Measurements from ENCODE around the gene TMEM61.
"Not testable (repeated sequence)": the region's sequence is repeated elsewhere in the genome, so short reads cannot be mapped to it uniquely, and the experiment has no call there.

Gene TMEM61

GRCh38 chr1:55001311-55001710 lies 20.9 kb downstream of the TMEM61 start:
- DNase-seq (ENCODE audit: low spot score) = no peak

GRCh38 chr1:55002686-55003085 lies 22.3 kb downstream of the TMEM61 start:
- no peak for DNase-seq (ENCODE audit: low spot score)

GRCh38 chr1:55005351-55006140 lies 25.1 kb downstream of the TMEM61 start:
- DNase-seq (ENCODE audit: low spot score) = no peak

- DNase-seq (ENCODE audit: low spot score) = no peak
Measured at GRCh38 chr1:55006931-55007330, 26.5 kb downstream of the TMEM61 start.

GRCh38 chr1:55007625-55008024 lies 27.2 kb downstream of the TMEM61 start:
- peak; percentile 87 for DNase-seq (ENCODE audit: low spot score)

GRCh38 chr1:55010194-55010886 lies 29.9 kb downstream of the TMEM61 start:
- DNase-seq (ENCODE audit: low spot score) = no peak

- DNase-seq (ENCODE audit: low spot score) = no peak
Measured at GRCh38 chr1:55010887-55011217, 30.4 kb downstream of the TMEM61 start.

- no peak for DNase-seq (ENCODE audit: low spot score)
Measured at GRCh38 chr1:55012661-55013060, 32.2 kb downstream of the TMEM61 start.

- DNase-seq (ENCODE audit: low spot score) = no peak
Measured at GRCh38 chr1:55015123-55015522, 34.7 kb downstream of the TMEM61 start.

GRCh38 chr1:55015731-55016620 lies 35.5 kb downstream of the TMEM61 start:
- DNase-seq (ENCODE audit: low spot score) = no peak

- DNase-seq (ENCODE audit: low spot score) = no peak
Measured at GRCh38 chr1:55018395-55018794, 38.0 kb downstream of the TMEM61 start.

- DNase-seq (ENCODE audit: low spot score) = peak; percentile 97
Measured at GRCh38 chr1:55021942-55022546, 41.6 kb downstream of the TMEM61 start.

GRCh38 chr1:55024163-55024562 lies 43.7 kb downstream of the TMEM61 start:
- DNase-seq (ENCODE audit: low spot score) = not testable (repeated sequence)

GRCh38 chr1:55026682-55027081 lies 46.3 kb downstream of the TMEM61 start:
- not testable (repeated sequence) for DNase-seq (ENCODE audit: low spot score)

GRCh38 chr1:55031098-55031497 lies 50.7 kb downstream of the TMEM61 start:
- DNase-seq (ENCODE audit: low spot score) = not testable (repeated sequence)

GRCh38 chr1:55033265-55033614 lies 52.8 kb downstream of the TMEM61 start:
- no peak for DNase-seq (ENCODE audit: low spot score)

GRCh38 chr1:55034476-55035133 lies 54.2 kb downstream of the TMEM61 start:
- DNase-seq (ENCODE audit: low spot score) = no peak

GRCh38 chr1:55035904-55036303 lies 55.5 kb downstream of the TMEM61 start:
- no peak for DNase-seq (ENCODE audit: low spot score)

GRCh38 chr1:55037733-55038551 lies 57.5 kb downstream of the TMEM61 start:
- DNase-seq (ENCODE audit: low spot score) = no peak

GRCh38 chr1:55038552-55038838 lies 58.1 kb downstream of the TMEM61 start:
- DNase-seq (ENCODE audit: low spot score) = no peak

GRCh38 chr1:55038974-55039341 lies 58.5 kb downstream of the TMEM61 start:
- DNase-seq (ENCODE audit: low spot score) = no peak
